Activated CD4-positive, alpha-beta T cell treated with anti-CD3 and anti-CD28 coated beads, Interleukin-2, Interleukin-6, amounts not matched to agents 100 ng/mL and 50 ng/mL, durations not matched to agents 16 hours and 8 hours (primary cell): ENCODE measurements around the gene C18orf63.
"Not testable (repeated sequence)": the region's sequence is repeated elsewhere in the genome, so short reads cannot be mapped to it uniquely, and the experiment has no call there.

Experiments used
- DNase-seq: peaks from one replicate; pipeline ENCODE4 v3.0.0-alpha.2; 2020

C18orf63 gene

DNA sequence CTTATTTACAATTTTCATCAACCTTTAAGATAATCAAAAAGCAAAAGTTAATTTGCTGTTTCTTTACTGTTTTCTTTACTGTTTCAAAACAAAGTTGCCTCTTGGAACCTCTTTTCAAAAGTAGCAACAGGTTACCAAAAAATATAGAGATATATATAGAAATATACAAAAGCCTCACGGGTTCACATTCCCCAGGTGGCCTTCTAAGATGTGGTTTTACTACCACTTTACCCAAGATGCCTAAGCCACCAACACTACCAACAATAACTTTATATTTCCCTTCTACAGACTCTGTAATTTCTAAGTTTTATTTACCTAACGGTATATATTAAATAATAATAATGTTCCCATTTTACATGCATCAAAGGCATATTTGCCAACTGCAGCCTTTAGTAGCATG, 28.8 kb upstream of the C18orf63 start:
- DNase-seq = no peak

- DNase-seq = no peak
Measured at GRCh38 chr18:74288041-74288440, 27.6 kb upstream of the C18orf63 start.

DNA sequence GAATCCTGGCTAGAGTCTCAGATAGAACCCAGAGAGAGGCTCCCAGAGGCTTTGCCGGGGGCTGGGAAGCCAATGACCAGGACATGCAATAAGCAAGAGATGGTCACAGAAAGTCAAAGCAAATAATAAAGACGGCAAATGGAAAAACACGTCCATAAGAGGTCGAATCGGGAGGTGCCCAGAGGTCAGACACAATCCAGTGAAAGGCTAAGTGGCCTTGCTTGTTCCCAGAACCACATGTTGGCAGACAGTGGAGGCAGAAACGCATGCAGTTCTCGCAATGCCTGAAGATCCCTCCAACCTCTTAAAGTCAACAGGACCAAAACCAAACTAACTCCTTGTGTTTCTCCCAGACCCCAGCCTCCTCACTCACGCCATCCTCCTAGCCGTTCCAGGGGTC, 26.9 kb upstream of the C18orf63 start:
- no peak for DNase-seq

DNA sequence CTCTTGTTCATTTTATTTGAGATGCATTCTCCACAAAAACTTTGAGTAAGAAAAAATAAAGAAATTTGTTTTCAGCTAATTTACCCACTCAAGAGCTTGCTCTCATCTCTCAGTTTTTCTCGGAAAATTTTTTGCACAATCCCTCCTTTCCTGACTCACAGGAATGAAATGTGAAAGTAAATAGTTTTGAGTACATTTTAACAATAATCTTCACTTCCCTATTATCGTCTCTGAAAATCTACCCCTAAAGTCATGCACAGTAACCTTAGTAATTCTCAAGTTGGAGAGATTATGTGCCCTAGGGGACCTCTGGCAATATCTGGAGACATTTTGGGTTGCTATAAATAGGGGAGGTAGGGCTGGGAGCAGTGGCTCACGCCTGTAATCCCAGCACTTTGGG, 26.5 kb upstream of the C18orf63 start:
- no peak for DNase-seq

DNA sequence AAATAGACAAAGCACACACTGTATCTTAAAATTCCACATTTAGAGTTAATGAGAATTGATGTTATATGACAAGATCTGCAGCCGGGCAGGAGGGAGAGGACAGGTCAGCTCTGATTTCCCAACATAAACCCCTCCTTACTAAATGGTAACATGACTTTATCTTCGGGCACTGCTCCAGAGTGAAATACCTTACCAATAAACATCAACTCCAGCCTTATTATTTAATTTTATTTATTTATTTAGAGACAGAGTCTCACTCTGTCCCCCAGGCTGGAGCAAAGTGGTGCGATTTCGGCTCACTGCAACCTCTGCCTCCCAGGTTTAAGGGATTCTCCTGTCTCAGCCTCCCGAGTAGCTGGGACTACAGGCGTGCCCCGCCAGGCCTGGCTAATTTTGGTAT, 25.6 kb upstream of the C18orf63 start:
- no peak for DNase-seq

GRCh38 chr18:74290794-74291471, 24.7 kb upstream of the C18orf63 start:
- DNase-seq = no peak

DNA sequence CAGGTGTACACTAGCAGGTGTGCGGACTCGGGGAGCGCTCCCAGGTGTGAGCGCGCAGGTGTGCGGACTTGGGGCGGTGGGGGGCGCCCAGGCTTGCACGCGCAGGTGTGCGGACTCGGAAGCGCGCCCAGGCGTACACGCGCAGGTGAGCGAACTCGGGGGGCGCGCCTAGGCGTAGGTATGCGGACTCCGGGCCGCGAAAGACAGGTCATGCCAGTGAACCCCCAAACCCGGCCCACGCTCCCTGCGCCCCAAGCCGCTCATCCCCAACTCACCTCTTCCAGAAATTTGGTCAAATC, 24.2 kb upstream of the C18orf63 start:
- DNase-seq = no peak

GRCh38 chr18:74291771-74292540, 23.7 kb upstream of the C18orf63 start, which contains the start of gene CYB5A:
Gene CYB5A (minus strand): TSS chr18:74291963. CDS start chr18:74291875, 88 bp downstream.
- peak; percentile 98 for DNase-seq

- no peak for DNase-seq
Measured at GRCh38 chr18:74292541-74292858, 23.1 kb upstream of the C18orf63 start.

DNA sequence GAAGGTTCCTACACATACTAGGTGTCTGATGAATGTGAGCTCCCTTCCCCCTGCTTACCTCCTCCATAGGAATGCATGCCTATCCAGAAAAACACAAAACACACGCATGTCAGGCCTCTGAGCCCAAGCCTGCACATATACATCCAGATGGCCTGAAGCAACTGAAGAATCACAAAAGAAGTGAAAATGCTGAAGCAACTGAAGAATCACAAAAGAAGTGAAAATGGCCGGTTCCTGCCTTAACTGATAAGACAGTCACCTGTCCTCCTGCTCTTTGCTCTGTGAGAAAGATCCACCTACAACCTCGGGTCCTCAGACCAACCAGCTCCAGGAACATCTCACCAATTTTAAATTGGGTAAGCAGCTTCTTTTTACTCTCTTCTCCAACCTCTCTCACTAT, 22.7 kb upstream of the C18orf63 start:
- DNase-seq = not testable (repeated sequence)

DNA sequence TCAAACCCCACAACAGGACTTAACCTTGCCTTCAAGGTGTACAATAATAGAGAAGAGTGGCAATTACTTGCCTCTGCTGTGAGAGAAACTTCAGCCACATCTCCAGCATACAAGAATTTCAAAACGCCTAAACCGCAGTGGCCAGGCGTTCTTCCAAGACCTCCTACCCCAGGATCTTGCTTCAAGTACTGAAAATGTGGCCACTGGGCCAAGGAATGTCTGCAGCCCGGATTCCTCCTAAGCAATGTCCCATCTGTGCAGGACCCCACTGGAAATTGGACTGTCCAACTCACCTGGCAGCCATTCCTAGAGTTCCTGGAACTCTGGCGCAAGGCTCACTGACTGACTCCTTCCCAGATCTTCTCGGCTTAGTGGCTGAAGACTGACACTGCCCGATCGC, 21.1 kb upstream of the C18orf63 start:
- no peak for DNase-seq

DNA sequence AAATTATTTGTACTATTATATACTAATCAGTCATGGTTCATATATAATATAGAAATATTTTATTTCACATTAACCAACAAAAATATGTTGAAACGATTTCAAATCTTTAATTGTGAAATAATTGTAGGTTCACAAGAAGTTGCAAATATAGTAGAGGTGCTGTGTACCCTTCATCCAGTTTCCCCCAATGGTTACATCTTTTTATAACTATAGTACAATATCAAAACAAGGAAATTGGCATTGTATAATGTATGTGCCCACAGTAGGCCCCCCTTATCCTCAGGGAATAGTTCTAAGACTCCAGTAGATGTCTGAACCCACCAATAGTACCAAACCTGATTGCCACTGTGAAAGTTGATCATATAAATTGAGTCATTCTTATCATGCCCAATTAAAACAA, 16.5 kb upstream of the C18orf63 start:
- DNase-seq = no peak

DNA sequence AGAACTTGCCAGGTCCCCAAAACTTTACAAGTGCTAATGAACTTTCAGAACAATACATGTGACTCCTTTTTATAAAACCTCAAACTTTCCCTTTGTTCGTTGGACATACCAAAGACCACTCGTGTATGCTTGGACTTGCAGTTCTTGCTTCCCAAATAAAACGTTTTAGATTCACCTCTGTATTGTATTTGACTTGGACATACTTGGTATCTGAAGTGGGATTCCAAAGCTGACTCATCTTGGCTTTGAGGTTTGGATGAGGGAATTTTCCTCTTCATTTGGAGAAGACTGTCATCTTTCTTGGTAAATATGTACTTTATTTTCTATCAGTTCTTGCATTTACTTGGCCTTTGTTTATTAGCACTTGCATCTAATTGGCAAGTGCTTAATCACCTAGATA, 15.9 kb upstream of the C18orf63 start:
- DNase-seq = no peak

GRCh38 chr18:74303306-74303705, 12.3 kb upstream of the C18orf63 start:
- no peak for DNase-seq

GRCh38 chr18:74303936-74304335, 11.7 kb upstream of the C18orf63 start:
- DNase-seq = no peak

DNA sequence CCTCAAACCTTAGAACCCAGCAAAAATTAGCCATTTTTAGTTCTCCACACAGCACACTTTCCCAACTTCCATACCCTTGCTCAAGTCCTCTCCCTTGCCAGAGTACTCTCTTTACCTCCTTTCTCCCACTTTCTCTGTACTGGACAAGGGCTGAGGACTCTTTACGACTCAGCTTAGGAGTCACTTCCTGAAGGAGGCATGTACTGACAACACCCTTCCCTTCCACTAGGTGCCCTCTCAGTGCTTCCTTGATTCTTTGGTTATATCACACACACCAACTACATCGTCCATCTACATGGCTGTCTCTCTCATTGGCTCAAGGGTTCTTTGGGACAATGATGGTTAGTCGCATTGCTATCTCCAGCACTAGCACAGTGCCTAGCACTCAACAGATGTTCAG, 5.2 kb upstream of the C18orf63 start:
- DNase-seq = no peak

GRCh38 chr18:74311000-74311399, 4.6 kb upstream of the C18orf63 start:
- no peak for DNase-seq

DNA sequence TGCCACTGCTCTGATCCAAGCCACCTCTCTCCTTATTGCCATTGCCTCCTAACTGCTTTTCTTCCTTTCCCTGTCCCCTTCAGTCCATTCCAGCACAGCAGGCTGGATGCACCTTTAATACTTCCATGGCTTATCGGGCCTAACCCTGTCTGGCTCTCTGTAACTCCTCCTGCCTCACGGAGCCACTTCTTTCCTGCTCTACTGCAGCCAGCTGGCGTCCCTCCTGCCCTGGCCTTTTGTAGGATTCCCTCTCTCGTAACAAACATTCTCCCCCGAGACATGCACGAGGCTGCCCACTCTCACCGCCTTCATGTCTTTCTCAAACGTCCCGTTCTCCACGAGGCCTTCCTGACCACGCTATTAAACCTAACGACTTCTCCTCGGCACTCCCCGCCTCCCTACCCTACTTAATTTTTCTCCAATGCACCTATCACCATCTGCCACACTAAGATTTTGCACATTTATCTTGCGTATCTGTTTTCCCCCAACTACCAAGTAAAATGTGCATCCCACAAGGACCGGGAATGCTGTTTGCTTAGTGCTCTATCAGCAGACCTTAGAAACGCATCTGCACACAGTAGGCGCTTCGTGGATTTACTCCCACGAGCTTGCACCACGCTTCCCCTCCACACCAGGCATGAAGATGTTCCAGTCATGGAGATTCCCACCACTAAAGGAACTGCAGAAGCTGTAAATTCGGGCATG, 728 bp upstream of the C18orf63 start:
- DNase-seq = no peak

DNA sequence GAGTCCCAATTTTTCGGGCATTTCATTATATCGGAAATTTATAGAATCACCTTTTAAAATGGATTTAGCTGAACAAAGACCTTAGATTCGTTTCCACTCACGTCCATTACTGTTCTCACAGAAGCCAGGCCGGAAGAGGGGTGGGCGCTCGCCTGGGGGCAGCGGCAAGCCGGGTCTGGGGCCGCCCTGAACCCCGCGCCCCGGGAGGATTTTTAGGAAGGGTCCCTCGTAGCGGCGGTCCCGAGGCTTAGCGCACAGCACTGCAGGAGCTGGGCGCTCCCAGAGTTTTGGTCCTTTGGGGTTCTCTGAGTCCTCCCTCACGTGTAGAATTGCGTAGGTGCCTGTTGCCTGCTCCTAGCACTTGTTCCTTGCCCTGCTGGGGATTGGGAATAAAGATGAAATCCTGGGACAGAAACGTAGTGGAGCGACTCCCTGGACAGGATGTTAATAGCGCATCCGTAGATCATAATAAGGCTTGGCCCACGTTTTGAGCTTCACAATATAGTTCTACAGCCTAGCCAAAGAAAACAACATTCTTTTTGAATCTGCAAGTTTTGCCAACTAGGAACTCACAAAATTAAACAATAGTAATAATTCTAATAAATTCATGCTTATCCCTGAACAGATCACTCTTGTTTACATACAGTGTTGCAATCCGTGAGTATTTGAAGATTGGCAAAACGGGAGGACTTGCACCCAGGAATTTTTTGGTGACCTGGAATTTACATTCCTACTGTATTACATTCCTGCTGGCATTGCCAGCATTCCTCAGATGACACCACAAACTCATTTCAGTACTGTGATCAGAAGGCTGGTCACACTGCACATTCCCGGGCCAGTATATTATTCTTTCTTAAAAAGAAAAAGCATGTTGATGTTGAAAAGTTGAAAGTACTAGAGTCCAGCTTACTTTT, 875 bp downstream of the C18orf63 start:
- DNase-seq = no peak

GRCh38 chr18:74326231-74326630, 10.6 kb downstream of the C18orf63 start:
- no peak for DNase-seq

- not testable (repeated sequence) for DNase-seq
Measured at GRCh38 chr18:74326791-74327190, 11.2 kb downstream of the C18orf63 start.

DNA sequence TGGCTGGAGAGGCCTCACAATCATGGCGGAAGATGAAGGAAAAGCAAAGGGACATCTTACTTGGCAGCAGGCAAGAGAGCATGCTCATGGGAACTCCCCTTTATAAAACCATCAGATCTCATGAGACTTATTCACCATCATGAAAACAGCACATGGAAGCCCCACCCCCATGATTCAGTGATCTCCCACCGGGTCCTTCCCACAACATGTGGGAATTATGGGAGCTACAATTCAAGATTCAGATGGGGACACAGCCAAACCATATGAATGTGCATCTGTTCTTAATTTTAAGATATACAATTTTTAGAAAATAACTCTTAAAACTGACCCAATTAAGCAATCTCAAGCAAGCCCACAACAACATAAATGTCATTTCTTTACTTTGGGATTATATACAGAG, 12.6 kb downstream of the C18orf63 start:
- no peak for DNase-seq

- DNase-seq = no peak
Measured at GRCh38 chr18:74329688-74330205, 14.1 kb downstream of the C18orf63 start.
